SK-N-SH treated with all-trans-retinoic acid at 6 μM for 48 hours (cell line): ENCODE data around the gene KPNB1.

Source experiments
- ARNTL ChIP-seq: fragments of 450-650 bp; formaldehyde crosslinking; IDR thresholded peaks from 2 replicates; pipeline ENCODE4 v1.5.0; 2020; ENCODE audit warnings: low read depth, mild to moderate bottlenecking, moderate library complexity, borderline replicate concordance
- GLIS3 ChIP-seq: fragments of 250-450 bp; sonication (Bioruptor Pico); IDR thresholded peaks from 2 replicates; pipeline ENCODE4 v1.5.0; 2020; ENCODE audit warnings: mild to moderate bottlenecking, moderate library complexity
- ZNF70 ChIP-seq: fragments of 450-650 bp; formaldehyde crosslinking; IDR thresholded peaks from 2 replicates; pipeline ENCODE4 v1.5.0; 2020; ENCODE audit warnings: mild to moderate bottlenecking, moderate library complexity
- TF ChIP-seq, protein P1 (sequence below): fragments of 250-450 bp; sonication (Bioruptor Pico); IDR thresholded peaks from 2 replicates; pipeline ENCODE4 v1.5.1; 2021; ENCODE audit warnings: mild to moderate bottlenecking, moderate library complexity
- TF ChIP-seq, protein P2 (sequence below): fragments of 250-450 bp; sonication (Bioruptor Pico); IDR thresholded peaks from 2 replicates; pipeline ENCODE4 v1.5.1; 2020; ENCODE audit warnings: low read depth, mild to moderate bottlenecking, moderate library complexity

DNA sequence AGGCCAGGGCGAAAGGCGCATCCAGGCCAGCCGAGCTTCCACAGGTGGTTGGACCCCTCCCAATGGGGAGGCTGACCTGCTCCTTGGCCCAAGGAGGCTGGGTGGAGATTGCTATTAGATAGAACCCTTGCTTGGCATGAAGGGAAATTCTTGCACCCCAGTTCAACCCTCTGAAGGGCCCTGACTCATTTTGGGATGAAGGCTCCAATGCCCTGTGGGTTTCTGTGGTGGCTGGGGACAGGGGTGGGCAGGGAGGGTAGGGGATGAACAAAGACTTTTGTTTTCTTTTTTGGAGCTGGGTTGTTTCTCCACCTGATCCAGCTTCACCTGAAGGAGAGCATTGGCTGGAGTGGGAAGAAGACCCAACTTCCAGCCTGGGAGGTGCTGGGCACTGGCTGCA lies 66.7 kb downstream of the KPNB1 start:
- TF ChIP-seq, protein P1, sequence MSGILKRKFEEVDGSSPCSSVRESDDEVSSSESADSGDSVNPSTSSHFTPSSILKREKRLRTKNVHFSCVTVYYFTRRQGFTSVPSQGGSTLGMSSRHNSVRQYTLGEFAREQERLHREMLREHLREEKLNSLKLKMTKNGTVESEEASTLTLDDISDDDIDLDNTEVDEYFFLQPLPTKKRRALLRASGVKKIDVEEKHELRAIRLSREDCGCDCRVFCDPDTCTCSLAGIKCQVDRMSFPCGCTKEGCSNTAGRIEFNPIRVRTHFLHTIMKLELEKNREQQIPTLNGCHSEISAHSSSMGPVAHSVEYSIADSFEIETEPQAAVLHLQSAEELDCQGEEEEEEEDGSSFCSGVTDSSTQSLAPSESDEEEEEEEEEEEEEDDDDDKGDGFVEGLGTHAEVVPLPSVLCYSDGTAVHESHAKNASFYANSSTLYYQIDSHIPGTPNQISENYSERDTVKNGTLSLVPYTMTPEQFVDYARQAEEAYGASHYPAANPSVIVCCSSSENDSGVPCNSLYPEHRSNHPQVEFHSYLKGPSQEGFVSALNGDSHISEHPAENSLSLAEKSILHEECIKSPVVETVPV (CRISPR knock-in tag): no peak
- TF ChIP-seq, protein P2, sequence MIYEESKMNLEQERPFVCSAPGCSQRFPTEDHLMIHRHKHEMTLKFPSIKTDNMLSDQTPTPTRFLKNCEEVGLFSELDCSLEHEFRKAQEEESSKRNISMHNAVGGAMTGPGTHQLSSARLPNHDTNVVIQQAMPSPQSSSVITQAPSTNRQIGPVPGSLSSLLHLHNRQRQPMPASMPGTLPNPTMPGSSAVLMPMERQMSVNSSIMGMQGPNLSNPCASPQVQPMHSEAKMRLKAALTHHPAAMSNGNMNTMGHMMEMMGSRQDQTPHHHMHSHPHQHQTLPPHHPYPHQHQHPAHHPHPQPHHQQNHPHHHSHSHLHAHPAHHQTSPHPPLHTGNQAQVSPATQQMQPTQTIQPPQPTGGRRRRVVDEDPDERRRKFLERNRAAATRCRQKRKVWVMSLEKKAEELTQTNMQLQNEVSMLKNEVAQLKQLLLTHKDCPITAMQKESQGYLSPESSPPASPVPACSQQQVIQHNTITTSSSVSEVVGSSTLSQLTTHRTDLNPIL (CRISPR knock-in tag): no peak
- TF ChIP-seq GLIS3 (no peak), ZNF70 (CRISPR knock-in tag) (no peak), ARNTL (CRISPR knock-in tag) (no peak)
